Measurements from ENCODE around the gene DHX29.

DHX29 gene

GRCh38 chr5:55231029-55231918, 76.2 kb downstream of the DHX29 start:
- DNase-seq: peak; percentile 77

GRCh38 chr5:55230086-55230629, 77.3 kb downstream of the DHX29 start:
- DNase-seq: no peak

- peak; percentile 39 for DNase-seq
Observed at GRCh38 chr5:55227664-55228430, 79.6 kb downstream of the DHX29 start.

- DNase-seq: peak; percentile 94
Observed at GRCh38 chr5:55226934-55227663, 80.4 kb downstream of the DHX29 start, which contains the start of gene MCIDAS. Gene MCIDAS, minus strand, starts transcription at chr5:55227315. Its CDS starts 177 bp downstream, at chr5:55227138.

- DNase-seq: peak; percentile 94
Observed at GRCh38 chr5:55226027-55226933, 81.2 kb downstream of the DHX29 start.

GRCh38 chr5:55225346-55225745, 82.1 kb downstream of the DHX29 start:
- no peak for DNase-seq

GRCh38 chr5:55223812-55224240, 83.7 kb downstream of the DHX29 start:
- DNase-seq: no peak

- no peak for DNase-seq
Observed at GRCh38 chr5:55222985-55223811, 84.3 kb downstream of the DHX29 start.

GRCh38 chr5:55222092-55222984, 85.2 kb downstream of the DHX29 start:
- DNase-seq: no peak

GRCh38 chr5:55220433-55221185, 86.9 kb downstream of the DHX29 start:
- no peak for DNase-seq

GRCh38 chr5:55219770-55220169, 87.7 kb downstream of the DHX29 start:
- DNase-seq: no peak

GRCh38 chr5:55218967-55219366, 88.5 kb downstream of the DHX29 start:
- DNase-seq: peak; percentile 36

GRCh38 chr5:55211184-55211874, 96.2 kb downstream of the DHX29 start:
- DNase-seq: peak; percentile 62
